ENCODE measurements around the gene VILL. TPM values are rescaled to one million over a fixed set of nuclear protein-coding genes. Genes with fewer than 3 reads are reported as not detected.

VILL gene
- total RNA-seq, 1 experiment from 2014 or later, result 1.2 TPM

- Histone ChIP-seq H3K4me1 (ENCODE audit: control insufficient read depth in 1 of 2, insufficient read depth in 2 of 2, low read length in 2 of 2) (peaks cover 11 to 46% of the 10 kb centered on the region in 2 experiments), H3K9me3 (ENCODE audit: control insufficient read depth in 1 of 2, insufficient read depth in 1 of 2, low read depth in 1 of 2, low read length in 2 of 2) (no peaks in the 10 kb centered on the region), H4K20me1 (ENCODE audit: insufficient read depth) (no peaks in the 10 kb centered on the region), H3K9ac (ENCODE audit: low read length) (no peak overlapping the region), H3K4me3 (replicated peaks in 1 of 2; ENCODE audit: low read depth in 1 of 2, low read length in 2 of 2) (no peak overlapping the region), H3K27me3 (ENCODE audit: insufficient read depth, low read length) (no peaks in the 10 kb centered on the region), H2AFZ (ENCODE audit: low read depth, low read length, poor library complexity, severe bottlenecking) (peak overlapping the region; percentile 77), H3K79me2 (ENCODE audit: insufficient read depth, low read length) (no peaks in the 10 kb centered on the region), H3K36me3 (ENCODE audit: control insufficient read depth in 1 of 2, insufficient read depth in 2 of 2, low read length in 2 of 2) (no peaks in the 10 kb centered on the region), H3K4me2 (ENCODE audit: low read length) (peak overlapping the region; percentile 15; the same call in 1 of the 2 replicates), H3K27ac (ENCODE audit: low read depth, low read length) (no peak overlapping the region), H3K9me2 (ENCODE audit: insufficient read depth) (no peaks in the 10 kb centered on the region)
- intact Hi-C loops (cut with micrococcal nuclease), result loop anchor here (1.0 kb wide), 1 partner anchor 23 kb away; no protein-coding TSS in a partner anchor
- TF ChIP-seq RAD21 (IDR thresholded peaks at IDR 0.05; ENCODE audit: low read depth) (no peak), ZNF274 (IDR thresholded peaks at IDR 0.05; ENCODE audit: low read depth, low read length) (no peak), POLR2AphosphoS5 (IDR thresholded peaks at IDR 0.05; ENCODE audit: low read depth, low read length) (0 out of 2 replicates have a peak, but pooled peaks have one; percentile 17), EZH2phosphoT487 (IDR thresholded peaks at IDR 0.05; ENCODE audit: borderline replicate concordance) (no peak), TCF7L2 (IDR thresholded peaks at IDR 0.05; ENCODE audit: borderline replicate concordance, extremely low read depth, insufficient read depth, insufficient read length) (no peak), ZBTB33 (IDR thresholded peaks at IDR 0.05; ENCODE audit: extremely low read depth, insufficient replicate concordance, low read length) (no peak), POLR2A (IDR thresholded peaks at IDR 0.05; ENCODE audit: borderline replicate concordance, extremely low read depth, insufficient read depth, insufficient read length) (no peak), CBX3 (IDR thresholded peaks at IDR 0.05; ENCODE audit: low read depth) (no peak), CTCF (IDR thresholded peaks at IDR 0.05 in 2 of 3, conservative IDR thresholded peaks at IDR 0.05 in 1 of 3; ENCODE audit: borderline replicate concordance in 1 of 3, insufficient read depth in 1 of 3, low read depth in 2 of 3, low read length in 2 of 3) (peak in 2 of 3 experiments; percentile 90 to 97; a peak in 4 of 6 replicates), YY1 (IDR thresholded peaks at IDR 0.05; ENCODE audit: extremely low read depth, insufficient replicate concordance, low read depth, low read length) (peak; percentile 63), EGR1 (IDR thresholded peaks at IDR 0.05; ENCODE audit: low read depth) (no peak), ELF1 (IDR thresholded peaks at IDR 0.05; ENCODE audit: borderline replicate concordance, low read depth) (no peak), JUND (IDR thresholded peaks at IDR 0.05) (no peak), ZFX (IDR thresholded peaks at IDR 0.05) (no peak), SRF (IDR thresholded peaks at IDR 0.05; ENCODE audit: low read depth) (no peak)
- ChIA-PET POLR2A (interaction anchor here (0.9 to 1.0 kb wide), 2 partner anchors 22 to 26 kb away, joined by 3 read pairs; no protein-coding TSS in a partner anchor), RAD21 (ENCODE audit: low non-redundant PET in 1 of 2, low total read pairs in 2 of 2, uncharacterized antibody in 2 of 2, unreplicated experiment in 2 of 2) (interaction anchor here (0.7 to 1.1 kb wide), 2 partner anchors 133 to 141 kb away, joined by 3 to 6 read pairs; no protein-coding TSS in a partner anchor), CTCF (interaction anchor here (0.6 to 1.6 kb wide), 17 partner anchors 9 to 301 kb away, joined by 3 to 24 read pairs (median 4); no protein-coding TSS in a partner anchor)
- no TSS peak for BruUV-seq (replicated peaks)
- DNase-seq (ENCODE audit: low read depth, low spot score) (peak; percentile 79), ATAC-seq (peak; percentile 66)
Measured at GRCh38 chr3:37996785-37997301, 6.3 kb downstream of the VILL start.
